H9 (cell line): ENCODE measurements around the gene GCN1. TPM values are rescaled to one million over a fixed set of nuclear protein-coding genes. Genes with fewer than 3 reads are reported as not detected.

Experiments
- DNase-seq: peaks from one replicate; pipeline ENCODE4 v3.0.0-alpha.2; 2017
- H2AFZ ChIP-seq: one replicate; pipeline ENCODE4 v1.6.1; 2013; ENCODE audit warnings: mild to moderate bottlenecking, low read length, control low read depth, moderate library complexity
- H2AK5ac ChIP-seq: 2 replicates; pipeline ENCODE4 v1.6.1; 2013; ENCODE audit warnings: low read length, control low read depth, mixed read lengths; ENCODE audit not compliant: insufficient read length
- H2BK120ac ChIP-seq: one replicate; pipeline ENCODE4 v1.6.1; 2013; ENCODE audit warnings: low read depth, mild to moderate bottlenecking, low read length, control low read depth, inconsistent platforms; ENCODE audit not compliant: poor library complexity, severe bottlenecking
- H2BK12ac ChIP-seq: 2 replicates; pipeline ENCODE4 v1.6.1; 2013; ENCODE audit warnings: low read length, control low read depth, mixed read lengths, low read depth; ENCODE audit not compliant: insufficient read length
- H2BK15ac ChIP-seq: 2 replicates; pipeline ENCODE4 v1.6.1; 2013; ENCODE audit warnings: low read depth, low read length, control low read depth
- H2BK20ac ChIP-seq: one replicate; pipeline ENCODE4 v1.6.1; 2013; ENCODE audit warnings: low read depth, mild to moderate bottlenecking, low read length, control low read depth, inconsistent platforms; ENCODE audit not compliant: poor library complexity, severe bottlenecking
- H2BK5ac ChIP-seq: 2 replicates; pipeline ENCODE4 v1.6.1; 2013; ENCODE audit warnings: low read length, control low read depth, mixed read lengths; ENCODE audit not compliant: insufficient read length
- H3K14ac ChIP-seq: 2 replicates; pipeline ENCODE4 v1.6.1; 2013; ENCODE audit warnings: low read length, control low read depth; ENCODE audit not compliant: insufficient read depth
- H3K18ac ChIP-seq: 2 replicates; pipeline ENCODE4 v1.6.1; 2013; ENCODE audit warnings: low read depth, mild to moderate bottlenecking, mixed read lengths, low read length, control low read depth; ENCODE audit not compliant: insufficient read length
- H3K23ac ChIP-seq: 2 replicates; pipeline ENCODE4 v1.6.1; 2013; ENCODE audit warnings: low read length, control low read depth, mixed read lengths, low read depth; ENCODE audit not compliant: insufficient read length
- H3K23me2 ChIP-seq: 2 replicates; pipeline ENCODE4 v1.6.1; 2013; ENCODE audit warnings: low read depth, mild to moderate bottlenecking, mixed read lengths, low read length, control low read depth; ENCODE audit not compliant: insufficient read length, poor library complexity, severe bottlenecking
- H3K27ac ChIP-seq: 2 replicates; pipeline ENCODE4 v1.5.1; 2013; ENCODE audit warnings: low read length, control low read depth, mixed read lengths, low read depth; ENCODE audit not compliant: insufficient read length
- H3K27me3 ChIP-seq: 2 replicates; pipeline ENCODE4 v1.6.1; 2013; ENCODE audit warnings: low read length, control low read depth, inconsistent platforms; ENCODE audit not compliant: insufficient read depth
- H3K4ac ChIP-seq: 2 replicates; pipeline ENCODE4 v1.6.1; 2013; ENCODE audit warnings: low read depth, mild to moderate bottlenecking, control low read depth, inconsistent platforms, low read length, moderate library complexity
- H3K4me1 ChIP-seq: 2 replicates; pipeline ENCODE4 v1.6.1; 2013; ENCODE audit warnings: low read length, control low read depth, inconsistent platforms; ENCODE audit not compliant: insufficient read depth
- H3K4me2 ChIP-seq: 2 replicates; pipeline ENCODE4 v1.6.1; 2013; ENCODE audit warnings: low read length, control low read depth, mixed read lengths; ENCODE audit not compliant: insufficient read length, insufficient read depth
- H3K56ac ChIP-seq: 2 replicates; pipeline ENCODE4 v1.6.1; 2013; ENCODE audit warnings: low read depth, mild to moderate bottlenecking, mixed read lengths, low read length, control low read depth; ENCODE audit not compliant: insufficient read length
- H3K79me1 ChIP-seq: 2 replicates; pipeline ENCODE4 v1.6.1; 2013; ENCODE audit warnings: low read depth, mild to moderate bottlenecking, moderate library complexity, low read length, control low read depth, inconsistent platforms; ENCODE audit not compliant: insufficient read depth, poor library complexity, severe bottlenecking
- H3K79me2 ChIP-seq: 2 replicates; pipeline ENCODE4 v1.6.1; 2013; ENCODE audit warnings: low read length, control low read depth, inconsistent platforms; ENCODE audit not compliant: insufficient read depth
- H3K9ac ChIP-seq: 2 replicates; pipeline ENCODE4 v1.6.1; 2013; ENCODE audit warnings: low read length, control low read depth, mixed read lengths; ENCODE audit not compliant: insufficient read length; ENCODE audit errors: extremely low read depth
- H3K9me3 ChIP-seq: one replicate; pipeline ENCODE4 v1.6.1; 2013; ENCODE audit warnings: low read depth, low read length, inconsistent platforms; ENCODE audit not compliant: control insufficient read depth
- H3T11ph ChIP-seq: one replicate; pipeline ENCODE4 v1.6.1; 2013; ENCODE audit warnings: mild to moderate bottlenecking, low read length, control low read depth, inconsistent platforms
- H4K20me1 ChIP-seq: one replicate; pipeline ENCODE4 v1.6.1; 2013; ENCODE audit not compliant: control insufficient read depth, insufficient read length, insufficient read depth
- H4K5ac ChIP-seq: 2 replicates; pipeline ENCODE4 v1.6.1; 2013; ENCODE audit warnings: low read depth, mild to moderate bottlenecking, mixed read lengths, low read length, control low read depth; ENCODE audit not compliant: insufficient read length
- H4K8ac ChIP-seq: replicated peaks from 2 replicates; pipeline ENCODE4 v1.6.1; 2013; ENCODE audit warnings: low read length, control low read depth, mixed read lengths, low read depth; ENCODE audit not compliant: insufficient read length
- H4K91ac ChIP-seq: 2 replicates; pipeline ENCODE4 v1.6.1; 2013; ENCODE audit warnings: low read depth, mild to moderate bottlenecking, moderate library complexity, mixed read lengths, low read length, control low read depth; ENCODE audit not compliant: insufficient read length
- H3K27ac Mint-ChIP-seq, 3 experiments: 2 replicates in 2 of 3; 3 replicates in 1 of 3; pipeline ENCODE4 v1.8.0; 2020 to 2021; ENCODE audit warnings: mixed read lengths in 3 of 3, mild to moderate bottlenecking in 1 of 3, moderate library complexity in 1 of 3
- H3K27me3 Mint-ChIP-seq: 2 replicates; pipeline ENCODE4 v1.8.0; 2021; ENCODE audit warnings: low read depth, mild to moderate bottlenecking, moderate library complexity, mixed read lengths
- H3K36me3 Mint-ChIP-seq, 3 experiments: 2 replicates in 2 of 3; 3 replicates in 1 of 3; pipeline ENCODE4 v1.8.0; 2020 to 2021; ENCODE audit warnings: low read depth in 3 of 3, mixed read lengths in 3 of 3; ENCODE audit not compliant: insufficient read depth in 1 of 3
- H3K4me1 Mint-ChIP-seq, 2 experiments: 2 replicates each; pipeline ENCODE4 v1.8.0; 2020; ENCODE audit warnings: mixed read lengths in 2 of 2
- H3K4me3 Mint-ChIP-seq, 2 experiments: 2 replicates in 1 of 2; 3 replicates in 1 of 2; pipeline ENCODE4 v1.8.0; 2020 to 2021; ENCODE audit warnings: mild to moderate bottlenecking in 2 of 2, mixed read lengths in 2 of 2, moderate library complexity in 1 of 2
- H3K9me3 Mint-ChIP-seq, 2 experiments: 2 replicates in 1 of 2; 3 replicates in 1 of 2; pipeline ENCODE4 v1.8.0; 2020; ENCODE audit warnings: mild to moderate bottlenecking in 2 of 2, mixed read lengths in 2 of 2, moderate library complexity in 1 of 2
- WGBS: extraction: QIAGEN DNeasy Blood & Tissue Kit; methylation state at CpG from one replicate; pipeline ENCODE4 v1.1.7; 2013; ENCODE audit warnings: missing lambda C conversion rate, low lambda C conversion rate, mixed read lengths; ENCODE audit not compliant: insufficient read length; ENCODE audit errors: extremely low coverage; 5-methylcytosine and 5-hydroxymethylcytosine counted together
- total RNA-seq: library from RNA; stranded (reverse); gene quantifications from 2 replicates; pipeline ENCODE4 v1.2.1, GENCODE V29; 2021
- TF ChIP-seq, protein P1 (sequence below): fragments of 200-600 bp; sonication (generic); conservative IDR thresholded peaks from 3 replicates; pipeline ENCODE4 v1.8.0; 2021; ENCODE audit warnings: antibody characterized with exemption, mild to moderate bottlenecking

Gene GCN1
- total RNA-seq, 1 experiment from 2014 or later: 137 TPM

GRCh38 chr12:120230326-120230973 is 35.9 kb upstream of the GCN1 start:
- Histone ChIP-seq H3K4ac (peak overlapping the region; percentile 85), H3K14ac (peak overlapping the region; percentile 72), H3K23ac (no peak overlapping the region), H3T11ph (no peak overlapping the region), H2BK15ac (no peak overlapping the region), H2BK12ac (peak overlapping the region; percentile 100), H3K4me2 (peak overlapping the region; percentile 19), H2BK20ac (no peak overlapping the region), H2BK5ac (peak overlapping the region; percentile 82), H4K20me1 (no peaks in the 10 kb centered on the region), H2BK120ac (peak overlapping the region; percentile 74), H3K4me1 (peaks cover 39% of the 10 kb centered on the region), H3K18ac (peak overlapping the region; percentile 88), H3K56ac (peak overlapping the region; percentile 14), H3K79me1 (peaks cover 3% of the 10 kb centered on the region), H4K8ac (no peak overlapping the region), H3K9ac (peak overlapping the region; percentile 58), H2AK5ac (peak overlapping the region; percentile 23), H3K79me2 (peaks cover 9% of the 10 kb centered on the region; the same call in 1 of the 2 replicates), H4K5ac (peak overlapping the region; percentile 67), H2AFZ (no peak overlapping the region), H3K23me2 (peaks cover 3% of the 10 kb centered on the region), H3K27me3 (no peaks in the 10 kb centered on the region), H4K91ac (peak overlapping the region; percentile 98), H3K9me3 (no peaks in the 10 kb centered on the region), H3K27ac (peak overlapping the region; percentile 86)
- Mint-ChIP-seq H3K9me3 (no peaks in the 10 kb centered on the region), H3K4me3 (peak overlapping the region; percentile 51 to 67), H3K4me1 (peaks cover 85 to 89% of the 10 kb centered on the region in 2 experiments), H3K36me3 (peaks cover 3 to 7% (median 5%) of the 10 kb centered on the region in 3 experiments; a peak in 4 of 7 replicates), H3K27me3 (no peaks in the 10 kb centered on the region), H3K27ac (peak overlapping the region; percentile 99)
- WGBS: no CpG with 5 or more reads among the region's 9 CpGs
- peak; percentile 98 for DNase-seq
- TF ChIP-seq, protein P1, sequence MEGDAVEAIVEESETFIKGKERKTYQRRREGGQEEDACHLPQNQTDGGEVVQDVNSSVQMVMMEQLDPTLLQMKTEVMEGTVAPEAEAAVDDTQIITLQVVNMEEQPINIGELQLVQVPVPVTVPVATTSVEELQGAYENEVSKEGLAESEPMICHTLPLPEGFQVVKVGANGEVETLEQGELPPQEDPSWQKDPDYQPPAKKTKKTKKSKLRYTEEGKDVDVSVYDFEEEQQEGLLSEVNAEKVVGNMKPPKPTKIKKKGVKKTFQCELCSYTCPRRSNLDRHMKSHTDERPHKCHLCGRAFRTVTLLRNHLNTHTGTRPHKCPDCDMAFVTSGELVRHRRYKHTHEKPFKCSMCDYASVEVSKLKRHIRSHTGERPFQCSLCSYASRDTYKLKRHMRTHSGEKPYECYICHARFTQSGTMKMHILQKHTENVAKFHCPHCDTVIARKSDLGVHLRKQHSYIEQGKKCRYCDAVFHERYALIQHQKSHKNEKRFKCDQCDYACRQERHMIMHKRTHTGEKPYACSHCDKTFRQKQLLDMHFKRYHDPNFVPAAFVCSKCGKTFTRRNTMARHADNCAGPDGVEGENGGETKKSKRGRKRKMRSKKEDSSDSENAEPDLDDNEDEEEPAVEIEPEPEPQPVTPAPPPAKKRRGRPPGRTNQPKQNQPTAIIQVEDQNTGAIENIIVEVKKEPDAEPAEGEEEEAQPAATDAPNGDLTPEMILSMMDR: no peak
